Heart left ventricle (tissue), 13 donors: ENCODE data around the gene IMPDH2.

ENCODE experiments used
- POLR2A ChIP-seq, 2 donors: fragments of 450-650 bp; IDR thresholded peaks; one replicate each; pipeline ENCODE4 v1.6.1; 2017; ENCODE audit warnings: antibody characterized with exemption in 2 of 2, mild to moderate bottlenecking in 2 of 2, moderate library complexity in 2 of 2
- TF ChIP-seq, protein P1 (sequence below), 12 donors: fragments of 200-600 bp; sonication (generic) in 4 of 12; IDR thresholded peaks; one replicate each; pipeline versions ENCODE4 v1.5.0 to v1.8.0; 2018 to 2022; ENCODE audit warnings: antibody characterized with exemption in 12 of 12, mild to moderate bottlenecking in 5 of 12
- donor health status: ischemic (EF 13 %, LVEDD 7.1; RV severe dilation, severe dysfunction).
- donor health status: DM: no; HTN: yes; CAD: no.
- donor health status: DM: no; HTN: no; CAD: no.
- donor health status: ischemic (EF 25% LVEDD 6.9; RV normal size, moderate dysfunction).
- donor health status: ischemic (EF 25% LVEDD 5.7; RV mildly dilated, moderate dysfunction).
- donor health status: ischemic (EF 35%, LVEDD 5.7; RV mildly dilated, moderate dysfunction).
- donor health status: nonischemic (EF 11% LVEDD 7.7; RV severe dilation, severe dysfunction).
- donor health status: DM: yes; HTN: yes; CAD: no.
- donor health status: PGD.
- donor health status: ischemic (EF 29% LVEDD 5.4; RV normal size, mild dysfunction).
- donor health status: nonischemic (EF 23%, LVEDD 6.1; RV moderate dilation, normal function).

DNA sequence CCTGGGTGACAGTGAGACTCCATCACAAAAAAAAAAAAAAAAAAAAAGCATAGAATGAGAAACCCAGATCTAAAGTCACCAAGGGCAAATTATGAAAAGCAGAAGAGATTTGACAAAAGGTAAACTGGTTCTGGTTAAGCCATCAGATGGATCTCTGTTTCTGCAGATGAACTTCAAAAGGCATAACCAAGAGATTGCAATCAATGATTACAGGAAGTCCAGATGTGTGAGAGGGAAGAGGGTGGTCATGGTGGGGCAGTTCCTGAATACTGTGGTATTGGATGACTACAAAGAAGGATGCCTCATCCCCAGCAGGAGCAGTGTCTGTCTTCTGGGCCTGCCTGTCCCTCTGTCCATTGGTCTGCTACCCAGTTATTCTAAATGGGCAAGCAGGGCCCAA is 35.4 kb downstream of the IMPDH2 start:
- TF ChIP-seq, protein P1, sequence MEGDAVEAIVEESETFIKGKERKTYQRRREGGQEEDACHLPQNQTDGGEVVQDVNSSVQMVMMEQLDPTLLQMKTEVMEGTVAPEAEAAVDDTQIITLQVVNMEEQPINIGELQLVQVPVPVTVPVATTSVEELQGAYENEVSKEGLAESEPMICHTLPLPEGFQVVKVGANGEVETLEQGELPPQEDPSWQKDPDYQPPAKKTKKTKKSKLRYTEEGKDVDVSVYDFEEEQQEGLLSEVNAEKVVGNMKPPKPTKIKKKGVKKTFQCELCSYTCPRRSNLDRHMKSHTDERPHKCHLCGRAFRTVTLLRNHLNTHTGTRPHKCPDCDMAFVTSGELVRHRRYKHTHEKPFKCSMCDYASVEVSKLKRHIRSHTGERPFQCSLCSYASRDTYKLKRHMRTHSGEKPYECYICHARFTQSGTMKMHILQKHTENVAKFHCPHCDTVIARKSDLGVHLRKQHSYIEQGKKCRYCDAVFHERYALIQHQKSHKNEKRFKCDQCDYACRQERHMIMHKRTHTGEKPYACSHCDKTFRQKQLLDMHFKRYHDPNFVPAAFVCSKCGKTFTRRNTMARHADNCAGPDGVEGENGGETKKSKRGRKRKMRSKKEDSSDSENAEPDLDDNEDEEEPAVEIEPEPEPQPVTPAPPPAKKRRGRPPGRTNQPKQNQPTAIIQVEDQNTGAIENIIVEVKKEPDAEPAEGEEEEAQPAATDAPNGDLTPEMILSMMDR (IDR thresholded peaks at IDR 0.05) = no peak
- no peak for TF ChIP-seq POLR2A (IDR thresholded peaks at IDR 0.05)
